HepG2 (cell line): ENCODE measurements around the gene GRK5. TPM values are rescaled to one million over a fixed set of nuclear protein-coding genes. Genes with fewer than 3 reads are reported as not detected.

Source experiments
- ATAC-seq: fragments of 200-7000 bp; cut with Tn5 transposase; 3 replicates; pipeline ENCODE4 v1.9.1; 2020; ENCODE audit warnings: mild to moderate bottlenecking, moderate library complexity
- BruUV-seq: library from RNA; stranded (reverse); fragments of 400-500 nt; replicated peaks from 2 replicates; lab custom pipeline; 2021; lab: Mats Ljungman, UMichigan
- CTCF ChIA-PET: fragments of 300-600 bp; formaldehyde crosslinking; extraction: SDS; loops from one replicate; lab custom pipeline; 2021; ENCODE audit warnings: low total read pairs, inconsistent platforms, low intra/inter-chr PET ratio; lab: Yijun Ruan, JAX
- POLR2A ChIA-PET: fragments of 350-600 bp; sonication (Branson Sonifier 250); formaldehyde crosslinking; loops from one replicate; lab custom pipeline; 2020; ENCODE audit warnings: antibody characterized with exemption, inconsistent platforms; lab: Yijun Ruan, JAX
- DNase-seq: peaks from one replicate; pipeline ENCODE4 v3.0.0-alpha.2; 2015; ENCODE audit warnings: low spot score
- FAIRE-seq: peaks from 3 replicates; lab custom pipeline; 2011; peaks lifted over from hg19 to GRCh38; lab: Jason Lieb, UNC
- H2AFZ ChIP-seq: one replicate; pipeline ENCODE4 v1.6.1; 2011; ENCODE audit warnings: low read length, inconsistent platforms
- H3K27ac ChIP-seq: fragments of 300-600 bp; 3 replicates; pipeline ENCODE4 v1.8.0; 2011; ENCODE audit warnings: mixed run types, mild to moderate bottlenecking, mixed read lengths, low read length, inconsistent platforms; ENCODE audit not compliant: insufficient read depth; ENCODE audit errors: extremely low read length
- H3K27me3 ChIP-seq, 2 experiments: fragments of 200-600 bp in 1 of 2; 2 replicates in 1 of 2; 3 replicates in 1 of 2; pipeline versions ENCODE4 v1.6.0 to v1.8.0; 2011; ENCODE audit warnings: low read length in 2 of 2, mild to moderate bottlenecking in 2 of 2, moderate library complexity in 2 of 2, inconsistent platforms in 1 of 2; ENCODE audit not compliant: insufficient read depth in 2 of 2, control insufficient read depth in 1 of 2
- H3K36me3 ChIP-seq, 2 experiments: fragments of 200-600 bp in 1 of 2; replicated peaks in 1 of 2; 2 replicates in 1 of 2; 3 replicates in 1 of 2; pipeline versions ENCODE4 v1.5.1 to v1.8.0; 2011; ENCODE audit warnings: low read length in 2 of 2, inconsistent platforms in 1 of 2; ENCODE audit not compliant: insufficient read depth in 2 of 2, control insufficient read depth in 1 of 2
- H3K4me1 ChIP-seq: 2 replicates; pipeline ENCODE4 v1.5.1; 2012; ENCODE audit warnings: low read length, inconsistent platforms; ENCODE audit not compliant: insufficient read depth
- H3K4me2 ChIP-seq: 2 replicates; pipeline ENCODE4 v1.6.0; 2011; ENCODE audit warnings: low read depth, low read length, inconsistent platforms
- H3K4me3 ChIP-seq, 3 experiments: fragments of 200-600 bp in 1 of 3; sonication (generic), shearing (Covaris generic) in 1 of 3; replicated peaks in 1 of 3; 2 replicates each; pipeline ENCODE4 v1.5.1; 2011 to 2016; ENCODE audit warnings: low read length in 3 of 3, inconsistent platforms in 2 of 3, low read depth in 2 of 3, mild to moderate bottlenecking in 2 of 3, control low read depth in 1 of 3, mixed read lengths in 1 of 3; ENCODE audit not compliant: insufficient read depth in 1 of 3
- H3K79me2 ChIP-seq: one replicate; pipeline ENCODE4 v1.6.1; 2011; ENCODE audit warnings: low read length, inconsistent platforms; ENCODE audit not compliant: insufficient read depth
- H3K9ac ChIP-seq: 2 replicates; pipeline ENCODE4 v1.6.0; 2011; ENCODE audit warnings: mild to moderate bottlenecking, low read depth, low read length, inconsistent platforms; ENCODE audit not compliant: insufficient read depth
- H3K9me3 ChIP-seq: 2 replicates; pipeline ENCODE4 v1.5.1; 2012; ENCODE audit warnings: mild to moderate bottlenecking, low read length
- H4K20me1 ChIP-seq: 2 replicates; pipeline ENCODE4 v1.6.0; 2011; ENCODE audit warnings: inconsistent platforms, mild to moderate bottlenecking, low read length, moderate library complexity; ENCODE audit not compliant: insufficient read depth
- AGO1 ChIP-seq: fragments of 200-400 bp; formaldehyde crosslinking; IDR thresholded peaks from 2 replicates; pipeline ENCODE4 v1.6.1; 2017; ENCODE audit warnings: mild to moderate bottlenecking, low read depth, low read length, moderate library complexity; ENCODE audit not compliant: poor library complexity, severe bottlenecking
- HNRNPLL ChIP-seq: fragments of 200-400 bp; formaldehyde crosslinking; IDR thresholded peaks from 2 replicates; pipeline ENCODE4 v1.6.1; 2017; ENCODE audit warnings: mild to moderate bottlenecking, low read depth, low read length; ENCODE audit not compliant: poor library complexity, severe bottlenecking
- NCOR1 ChIP-seq: fragments of 200-600 bp; sonication (generic); IDR thresholded peaks from 2 replicates; pipeline ENCODE4 v1.7.0; 2017; ENCODE audit warnings: antibody characterized with exemption, low read length, borderline replicate concordance
- PAX8 ChIP-seq: sonication (generic); formaldehyde crosslinking; IDR thresholded peaks from 2 replicates; pipeline ENCODE4 v1.8.0; 2022; ENCODE audit warnings: mild to moderate bottlenecking, missing genetic modification reagents, borderline replicate concordance
- RAD21 ChIP-seq: fragments of 450-650 bp; formaldehyde crosslinking; IDR thresholded peaks from 2 replicates; pipeline ENCODE4 v1.5.0; 2020; ENCODE audit warnings: mild to moderate bottlenecking
- SMAD1 ChIP-seq: sonication (generic); formaldehyde crosslinking; IDR thresholded peaks from 2 replicates; pipeline ENCODE4 v1.4.0; 2020; ENCODE audit warnings: missing genetic modification reagents, low read depth, mild to moderate bottlenecking, borderline replicate concordance
- SUZ12 ChIP-seq: fragments of 150-350 bp; IDR thresholded peaks from 2 replicates; pipeline ENCODE4 v1.6.1; 2014; ENCODE audit warnings: low read depth, low read length
- ZFAT ChIP-seq: sonication (generic); formaldehyde crosslinking; conservative IDR thresholded peaks from 2 replicates; pipeline ENCODE4 v1.8.1; 2023; ENCODE audit warnings: missing genetic modification reagents, inconsistent platforms
- ZNF224 ChIP-seq: sonication (generic); formaldehyde crosslinking; IDR thresholded peaks from 2 replicates; pipeline ENCODE4 v1.5.0; 2020; ENCODE audit warnings: mild to moderate bottlenecking, missing genetic modification reagents
- ZNF879 ChIP-seq: sonication (generic); formaldehyde crosslinking; IDR thresholded peaks from 2 replicates; pipeline ENCODE4 v1.8.1; 2023; ENCODE audit warnings: missing genetic modification reagents
- WGBS: methylation state at CpG from one replicate; pipeline ENCODE4 v1.1.6; 2017; ENCODE audit warnings: low lambda C conversion rate; 5-methylcytosine and 5-hydroxymethylcytosine counted together
- in situ Hi-C: cut with HindIII; loops from 2 replicates; pipeline ENCODE4 v1.10.0; 2017; ENCODE audit warnings: low pct_unique_long_range_greater_than_20kb; ENCODE audit not compliant: extremely low pct_ligation_motif_present
- intact Hi-C: fragments of 100-400 bp; cut with micrococcal nuclease; formaldehyde crosslinking; loops from one replicate; pipeline ENCODE4 v1.10.0; 2022; ENCODE audit not compliant: unreplicated experiment
- polyA plus RNA-seq, 8 experiments: library from polyadenylated mRNA; depleted of rRNA in 3 of 8; stranded (reverse) in 7 of 8; unstranded in 1 of 8; fragments of >200 nt; fragmentation: Illumina TruSeq in 4 of 8; extraction: Trizol in 4 of 8; gene quantifications; 2 replicates each; pipeline versions ENCODE4 v1.2.1 to v1.2.3, GENCODE V29; 2011 to 2016; ENCODE audit warnings: low read depth in 4 of 8, missing spikeins in 1 of 8, mixed read lengths in 1 of 8; ENCODE audit not compliant: insufficient read depth in 1 of 8
- total RNA-seq, 5 experiments: library from RNA; depleted of rRNA; stranded (reverse); fragments of >200 nt; fragmentation: Illumina TruSeq; extraction: Trizol; gene quantifications; 2 replicates each; pipeline ENCODE4 v1.2.3, GENCODE V29; 2016; ENCODE audit warnings: low read depth in 1 of 5
- TF ChIP-seq, protein P1 (sequence below): sonication (generic); formaldehyde crosslinking; IDR thresholded peaks from 2 replicates; pipeline ENCODE4 v1.4.0; 2020; ENCODE audit warnings: missing genetic modification reagents, low read depth, mild to moderate bottlenecking, borderline replicate concordance
- TF ChIP-seq, protein P2 (sequence below): sonication (generic); formaldehyde crosslinking; IDR thresholded peaks from 2 replicates; pipeline ENCODE4 v1.5.0; 2020; ENCODE audit warnings: mild to moderate bottlenecking, low read depth, missing genetic modification reagents, borderline replicate concordance
- TF ChIP-seq, protein P3 (sequence below): sonication (generic); formaldehyde crosslinking; IDR thresholded peaks from 2 replicates; pipeline ENCODE4 v1.5.0; 2020; ENCODE audit warnings: missing genetic modification reagents, mild to moderate bottlenecking, borderline replicate concordance

GRK5 gene
- total and polyA plus RNA-seq, 2 of the 13 experiments (the other 11 are each of a cell fraction or from before 2014, with no cell fraction given): 10.4 to 12.6 TPM

DNA sequence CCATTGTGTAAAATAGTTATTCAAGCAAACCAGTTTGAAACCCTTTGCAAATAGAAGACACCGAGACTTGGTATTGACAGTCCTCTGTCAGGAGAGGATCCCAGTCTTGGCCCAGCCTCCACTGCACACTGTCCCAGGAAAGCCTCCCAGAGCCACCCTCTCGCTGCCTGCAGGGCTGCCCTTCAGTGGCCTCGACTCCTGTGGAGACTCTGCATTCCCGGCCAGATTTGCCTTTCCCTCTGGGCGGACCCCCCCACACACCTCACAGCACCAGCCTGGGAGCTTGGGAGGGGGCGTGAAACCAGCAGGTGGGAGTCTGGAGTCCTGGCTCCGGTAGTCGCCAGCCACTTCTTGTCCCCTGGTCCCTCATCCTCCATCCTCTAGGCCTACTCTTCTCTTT, 48.7 kb downstream of the GRK5 start:
- intact Hi-C loops: no loop called here
- TF ChIP-seq SUZ12: no peak
- TF ChIP-seq ZNF224: no peak
- TF ChIP-seq SMAD1 (CRISPR knock-in tag): no peak
- TF ChIP-seq ZNF879 (CRISPR knock-in tag): no peak
- H3K4me1 ChIP-seq: peaks cover 64% of the 10 kb centered on the region
- H3K9me3 ChIP-seq: no peaks in the 10 kb centered on the region
- peaks cover 14% of the 10 kb centered on the region for H3K79me2 ChIP-seq
- H3K36me3 ChIP-seq: no peaks in the 10 kb centered on the region
- CTCF ChIA-PET: no interaction called here
- H2AFZ ChIP-seq: no peak overlapping the region
- in situ Hi-C loops: no loop called here
- H3K9ac ChIP-seq: no peak overlapping the region
- no peaks in the 10 kb centered on the region for H3K27me3 ChIP-seq
- POLR2A ChIA-PET: interaction anchor here (0.8 to 6.4 kb wide), 3 partner anchors 15 to 60 kb away, joined by 3 to 168 read pairs (median 3); no protein-coding TSS in a partner anchor
- 97% methylated on average over 7 of the region's 8 CpGs for WGBS
- H3K27ac ChIP-seq: no peak overlapping the region
- no TSS peak for BruUV-seq
- FAIRE-seq: no peak
- H3K4me2 ChIP-seq: no peak overlapping the region
- DNase-seq: no peak
- no peaks in the 10 kb centered on the region for H4K20me1 ChIP-seq
- no peak for ATAC-seq
- no peak overlapping the region for H3K4me3 ChIP-seq

DNA sequence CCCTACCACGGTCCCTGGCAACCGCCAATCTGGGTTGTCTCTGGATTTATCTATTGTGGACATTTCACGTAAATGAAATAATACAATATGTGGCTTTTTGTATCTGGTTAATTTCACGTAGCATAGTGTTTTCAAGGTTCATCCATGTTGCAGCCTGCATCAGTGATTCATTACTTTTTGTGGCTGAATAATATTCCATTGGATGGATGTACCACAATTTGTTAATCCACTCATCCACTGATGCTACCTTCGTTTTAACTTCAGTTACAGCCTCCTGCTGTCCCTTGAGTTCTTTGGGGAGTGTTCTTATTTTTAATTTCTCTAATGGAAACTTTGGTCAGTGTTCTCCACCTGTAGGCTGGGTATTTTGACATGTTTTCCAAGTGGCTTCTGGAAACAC, 49.5 kb downstream of the GRK5 start:
- WGBS: 98% methylated on average over 5 of the region's 5 CpGs
- intact Hi-C loops: no loop called here
- TF ChIP-seq AGO1 (no peak), RAD21 (CRISPR knock-in tag) (no peak), PAX8 (CRISPR knock-in tag) (no peak), HNRNPLL (no peak), NCOR1 (no peak), ZFAT (CRISPR knock-in tag) (no peak)
- TF ChIP-seq, protein P1, sequence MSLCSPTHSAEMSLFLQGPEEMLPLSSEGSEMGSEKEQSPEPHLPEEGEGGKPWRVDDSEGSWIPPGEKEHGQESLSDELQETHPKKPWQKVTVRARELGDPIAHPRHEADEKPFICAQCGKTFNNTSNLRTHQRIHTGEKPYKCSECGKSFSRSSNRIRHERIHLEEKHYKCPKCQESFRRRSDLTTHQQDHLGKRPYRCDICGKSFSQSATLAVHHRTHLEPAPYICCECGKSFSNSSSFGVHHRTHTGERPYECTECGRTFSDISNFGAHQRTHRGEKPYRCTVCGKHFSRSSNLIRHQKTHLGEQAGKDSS (CRISPR knock-in tag): no peak
- TF ChIP-seq, protein P2, sequence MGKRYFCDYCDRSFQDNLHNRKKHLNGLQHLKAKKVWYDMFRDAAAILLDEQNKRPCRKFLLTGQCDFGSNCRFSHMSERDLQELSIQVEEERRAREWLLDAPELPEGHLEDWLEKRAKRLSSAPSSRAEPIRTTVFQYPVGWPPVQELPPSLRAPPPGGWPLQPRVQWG (CRISPR knock-in tag): no peak
- TF ChIP-seq, protein P3, sequence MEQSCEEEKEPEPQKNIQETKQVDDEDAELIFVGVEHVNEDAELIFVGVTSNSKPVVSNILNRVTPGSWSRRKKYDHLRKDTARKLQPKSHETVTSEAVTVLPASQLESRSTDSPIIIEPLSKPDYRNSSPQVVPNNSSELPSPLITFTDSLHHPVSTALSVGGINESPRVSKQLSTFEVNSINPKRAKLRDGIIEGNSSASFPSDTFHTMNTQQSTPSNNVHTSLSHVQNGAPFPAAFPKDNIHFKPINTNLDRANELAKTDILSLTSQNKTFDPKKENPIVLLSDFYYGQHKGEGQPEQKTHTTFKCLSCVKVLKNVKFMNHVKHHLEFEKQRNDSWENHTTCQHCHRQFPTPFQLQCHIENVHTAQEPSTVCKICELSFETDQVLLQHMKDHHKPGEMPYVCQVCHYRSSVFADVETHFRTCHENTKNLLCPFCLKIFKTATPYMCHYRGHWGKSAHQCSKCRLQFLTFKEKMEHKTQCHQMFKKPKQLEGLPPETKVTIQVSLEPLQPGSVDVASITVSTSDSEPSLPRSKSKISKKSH (CRISPR knock-in tag): no peak

More for the DNA sequence above, 49.5 kb downstream of the GRK5 start:
- H3K4me1 ChIP-seq: peaks cover 55% of the 10 kb centered on the region
- DNase-seq (no peak), FAIRE-seq (no peak), ATAC-seq (no peak)
- H4K20me1 ChIP-seq: no peaks in the 10 kb centered on the region
- no TSS peak for BruUV-seq
- H3K4me2 ChIP-seq: no peak overlapping the region
- ChIA-PET CTCF (no interaction called here), POLR2A (interaction anchor here (0.8 to 1.2 kb wide), 3 partner anchors 14 to 59 kb away, joined by 3 read pairs; no protein-coding TSS in a partner anchor)
- H3K27ac ChIP-seq: no peak overlapping the region
- no peaks in the 10 kb centered on the region for H3K36me3 ChIP-seq
- no peak overlapping the region for H3K4me3 ChIP-seq
- in situ Hi-C loops: no loop called here
- peaks cover 14% of the 10 kb centered on the region for H3K79me2 ChIP-seq
- no peaks in the 10 kb centered on the region for H3K9me3 ChIP-seq
- no peaks in the 10 kb centered on the region for H3K27me3 ChIP-seq
- H3K9ac ChIP-seq: no peak overlapping the region
- no peak overlapping the region for H2AFZ ChIP-seq
